HG03378 (cell line): ENCODE data around the gene PSMD11.
"Not testable (repeated sequence)": the region's sequence is repeated elsewhere in the genome, so short reads cannot be mapped to it uniquely, and the experiment has no call there.

Experiments used
- ATAC-seq: cut with Tn5 transposase; IDR thresholded peaks from one replicate; pipeline ENCODE4 v1.9.1; 2021; ENCODE audit warnings: mild to moderate bottlenecking, moderate library complexity; ENCODE audit not compliant: unreplicated experiment

Gene PSMD11

DNA sequence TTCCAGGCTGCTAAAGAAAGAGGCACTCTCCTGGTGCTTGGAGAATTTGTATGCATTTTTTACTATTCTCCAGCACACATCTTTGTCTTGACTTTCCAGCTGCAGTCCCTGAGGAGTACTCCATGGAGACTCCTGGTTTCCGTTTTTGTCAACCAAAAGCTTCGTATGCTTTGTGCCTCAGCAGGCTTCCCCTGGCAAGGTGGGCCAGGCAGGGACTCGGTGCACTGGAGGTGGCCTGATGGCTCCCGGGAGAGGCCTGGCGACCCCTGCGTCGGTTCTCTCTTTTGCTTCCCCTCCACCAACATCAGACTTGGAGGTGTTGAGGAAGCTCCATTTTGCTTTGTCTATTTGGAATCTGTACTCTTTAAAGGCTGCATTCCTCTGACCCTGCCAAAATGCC is 66.2 kb downstream of the PSMD11 start:
- ATAC-seq: no peak

- no peak for ATAC-seq
Observed at GRCh38 chr17:32512328-32512727, 68.0 kb downstream of the PSMD11 start.

DNA sequence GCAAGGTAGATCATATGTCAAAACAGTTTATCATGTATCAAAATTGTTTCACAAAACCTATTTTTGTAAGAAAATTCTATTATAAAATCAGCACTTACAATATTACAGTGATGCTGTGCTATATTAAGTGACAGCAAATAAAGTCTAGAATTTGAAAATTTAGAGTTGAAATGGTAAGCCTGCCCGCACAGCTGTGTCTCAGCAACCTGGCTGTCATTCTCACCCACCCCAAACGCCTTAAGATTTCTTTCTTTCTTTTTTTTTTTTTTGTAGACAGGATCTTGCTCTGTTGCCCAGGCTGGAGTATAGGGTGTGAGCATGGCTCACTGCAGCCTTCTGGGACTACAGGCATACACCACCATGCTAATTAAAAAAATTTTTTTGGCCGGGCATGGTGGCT is 69.3 kb downstream of the PSMD11 start:
- no peak for ATAC-seq

GRCh38 chr17:32514606-32515005 is 70.3 kb downstream of the PSMD11 start:
- no peak for ATAC-seq

GRCh38 chr17:32515677-32516383 is 71.5 kb downstream of the PSMD11 start:
- ATAC-seq: peak; percentile 41

GRCh38 chr17:32516450-32516849 is 72.1 kb downstream of the PSMD11 start:
- no peak for ATAC-seq

- no peak for ATAC-seq
Observed at GRCh38 chr17:32516940-32517701, 72.8 kb downstream of the PSMD11 start.

- ATAC-seq: no peak
Observed at GRCh38 chr17:32517982-32518381, 73.7 kb downstream of the PSMD11 start.

DNA sequence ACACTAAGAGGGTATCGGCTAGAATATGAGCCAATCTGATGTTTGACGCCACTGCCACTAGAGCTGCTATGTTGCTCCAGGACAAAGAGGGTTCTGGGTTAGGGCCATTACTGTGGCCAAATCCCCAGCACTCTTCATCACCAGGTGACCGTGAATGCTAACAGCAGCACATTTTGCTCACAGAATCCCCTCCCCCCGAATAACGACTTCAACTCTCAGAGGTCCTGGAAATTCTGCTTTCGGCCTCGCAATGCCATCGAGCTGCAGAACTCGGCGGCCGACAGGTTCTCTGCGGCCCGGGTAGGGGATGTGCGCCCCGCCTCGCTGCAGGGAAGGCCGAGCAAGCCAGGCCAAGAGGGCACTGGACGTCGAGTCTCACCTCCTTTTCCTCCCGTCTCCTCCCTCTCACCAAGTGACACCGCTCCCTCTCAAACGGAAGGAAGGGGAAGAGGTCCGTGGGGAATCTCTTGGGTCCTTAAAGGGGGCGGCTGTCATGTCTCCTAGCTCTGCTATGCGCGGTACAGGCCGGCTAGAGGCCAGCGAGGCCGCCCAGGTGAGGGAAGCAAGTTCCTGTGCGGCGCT is 74.4 kb downstream of the PSMD11 start:
- no peak for ATAC-seq

DNA sequence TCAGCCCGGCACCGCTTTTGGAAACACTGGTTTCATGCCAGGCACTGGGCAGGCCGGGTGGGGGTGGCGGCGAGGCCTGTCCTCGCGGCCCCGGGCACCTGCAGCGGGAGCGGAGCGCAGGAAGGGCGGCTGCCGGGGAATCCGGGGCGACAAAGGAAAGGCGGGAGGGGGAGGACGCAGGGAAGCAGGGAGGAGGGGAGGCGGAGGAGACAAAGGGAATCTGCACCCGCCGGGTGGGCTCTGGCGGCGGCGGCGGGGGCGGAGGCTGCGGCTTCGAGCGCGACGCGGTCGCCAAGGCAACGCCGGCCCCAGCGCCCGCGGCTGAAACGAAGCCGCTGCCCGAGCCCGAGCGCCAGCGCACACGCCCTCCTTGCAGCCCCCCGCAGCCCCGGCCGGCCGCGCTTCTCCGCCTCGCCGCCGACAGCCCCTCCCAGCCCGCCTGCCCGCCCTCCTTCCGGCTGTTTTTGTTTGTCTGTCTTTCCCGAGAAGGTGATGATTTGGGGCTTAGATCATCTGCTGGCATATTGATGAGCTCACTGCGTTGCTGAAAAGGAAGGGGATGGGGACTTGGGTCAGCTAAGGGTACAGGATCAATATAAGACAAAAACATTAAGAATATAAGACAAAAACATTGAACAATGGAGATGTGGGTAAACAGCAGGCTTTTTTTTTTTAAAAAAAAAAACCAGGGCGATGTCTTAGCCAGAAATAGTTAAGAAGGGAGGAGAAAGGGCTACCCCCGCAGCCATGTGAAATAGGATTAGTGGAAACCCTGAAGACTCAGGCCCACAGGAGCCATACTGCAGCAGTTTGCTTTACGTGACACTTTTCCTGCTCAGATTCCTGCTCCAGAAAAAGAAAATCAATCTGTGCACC is 75.2 kb downstream of the PSMD11 start:
- ATAC-seq: no peak

DNA sequence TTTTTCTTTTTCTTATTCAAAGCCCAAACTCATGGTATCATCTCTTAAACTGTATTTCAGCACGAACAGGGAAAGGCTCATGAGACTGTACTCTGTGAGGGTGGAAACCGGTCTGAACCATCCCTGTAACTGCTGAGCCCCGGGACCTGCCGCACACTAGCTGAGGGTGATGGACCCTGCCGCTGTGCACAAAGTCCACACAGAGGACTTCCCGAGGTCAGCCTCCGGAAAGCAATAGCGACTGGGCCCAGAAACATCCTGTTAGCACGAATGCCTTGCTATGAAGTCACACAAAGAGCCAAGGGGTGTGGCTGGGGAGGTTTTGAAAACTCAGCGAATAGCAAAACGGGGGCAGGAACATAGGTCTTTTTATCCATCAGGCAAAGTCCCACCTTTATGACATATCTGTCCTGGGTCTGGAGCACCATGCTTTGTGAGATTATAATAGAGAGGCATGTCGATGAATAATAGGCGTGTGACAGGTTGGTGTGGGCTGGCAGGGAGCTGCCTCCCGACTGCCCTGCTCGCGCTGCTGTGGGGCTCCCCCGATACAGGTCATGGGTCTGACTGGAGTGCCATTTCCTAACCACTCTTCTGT is 75.9 kb downstream of the PSMD11 start:
- no peak for ATAC-seq

DNA sequence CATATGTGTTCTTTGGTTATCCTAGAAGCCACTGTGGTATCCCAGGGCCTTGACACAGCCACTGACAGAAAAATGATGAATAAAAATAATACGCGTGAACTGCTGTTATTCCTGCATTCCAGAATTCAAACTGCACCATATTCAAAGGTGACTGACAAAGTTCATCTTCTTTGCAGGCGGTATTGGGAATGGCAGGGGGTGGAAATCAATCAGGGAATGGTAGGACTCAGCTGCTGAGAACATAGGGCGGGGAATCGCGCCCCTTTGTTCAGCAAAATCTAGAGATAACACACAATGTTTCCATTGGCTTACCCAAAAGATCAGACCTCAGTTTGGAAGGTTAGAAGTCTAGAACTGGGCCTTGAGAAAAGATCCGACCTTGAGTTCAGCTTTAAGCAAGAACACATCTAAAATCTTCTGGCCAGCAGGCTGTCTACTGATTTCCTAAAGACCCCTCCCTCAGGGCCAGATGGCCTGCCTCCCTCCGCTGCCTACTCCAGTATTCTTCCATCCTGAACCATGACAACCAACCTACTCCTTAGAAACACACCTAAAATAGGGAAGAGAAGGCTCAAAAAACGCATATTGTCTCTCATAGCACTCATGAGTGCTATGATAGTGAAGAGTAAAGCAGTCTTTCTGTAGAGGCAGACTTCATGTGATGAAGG is 76.6 kb downstream of the PSMD11 start:
- ATAC-seq: no peak

DNA sequence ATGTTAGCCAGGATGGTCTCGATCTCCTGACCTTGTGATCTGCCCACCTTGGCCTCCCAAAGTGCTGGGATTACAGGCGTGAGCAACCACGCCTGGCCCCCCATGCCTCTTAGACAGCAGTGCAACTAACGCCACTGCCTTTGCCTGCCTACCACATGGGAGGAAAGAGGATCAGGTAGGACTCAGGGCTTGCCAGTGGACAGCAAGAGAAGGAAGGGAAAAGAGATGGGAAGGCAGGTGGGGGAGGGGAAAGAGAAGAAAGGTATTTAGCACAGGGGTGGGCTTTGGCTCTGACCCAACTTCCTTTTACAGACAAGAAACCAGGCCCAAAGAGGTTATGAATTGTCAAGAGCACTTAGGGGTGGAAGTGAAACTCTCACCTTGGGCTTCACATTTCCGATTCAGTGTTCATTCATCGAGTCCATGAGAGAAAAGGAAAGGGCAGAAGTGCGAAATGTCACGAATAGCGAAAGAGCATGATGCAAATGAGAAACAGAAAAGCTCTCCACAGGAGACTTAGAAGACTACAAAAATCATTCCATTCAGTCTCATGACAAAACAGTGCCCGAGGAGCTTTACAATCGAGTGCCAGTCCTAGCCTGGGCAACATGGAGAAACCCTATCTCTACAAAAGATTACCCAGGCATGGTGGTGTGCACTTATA is 78.8 kb downstream of the PSMD11 start:
- ATAC-seq: peak; percentile 60

DNA sequence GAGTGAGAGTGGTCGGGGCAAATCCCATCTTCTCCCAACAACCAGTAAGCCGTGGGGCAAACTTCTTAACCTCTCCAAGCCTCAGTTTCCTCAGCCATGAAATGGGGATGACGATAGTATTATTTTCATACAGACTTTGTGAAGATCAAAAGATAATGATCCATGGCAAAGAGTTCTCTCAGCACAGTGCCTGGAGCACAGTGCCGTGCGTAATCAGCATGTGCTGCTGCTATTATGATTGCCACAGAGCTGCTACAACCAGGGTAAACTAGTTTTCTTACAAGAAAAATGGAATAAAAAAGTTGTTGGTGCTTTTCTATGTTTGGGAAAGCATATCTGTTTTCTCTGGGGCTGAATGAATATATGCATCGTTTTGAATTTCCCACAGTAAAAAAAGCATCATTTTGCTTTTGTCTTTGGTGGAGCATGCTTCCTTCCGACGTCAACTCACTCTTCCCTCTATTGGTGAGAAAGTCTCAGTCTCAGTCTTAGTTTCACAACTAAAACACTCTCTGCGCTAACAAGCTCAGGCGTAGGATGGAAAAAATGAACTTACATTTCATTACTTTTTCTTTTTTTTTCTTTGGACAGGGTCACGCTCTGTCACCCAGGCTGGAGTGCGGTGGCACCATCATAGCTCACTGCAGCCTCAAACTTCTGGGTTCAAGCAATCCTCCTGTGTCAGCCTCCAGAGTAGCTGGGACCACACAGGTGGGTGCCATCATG is 79.7 kb downstream of the PSMD11 start:
- peak; percentile 61 for ATAC-seq

- ATAC-seq: not testable (repeated sequence)
Observed at GRCh38 chr17:32524553-32524880, 80.2 kb downstream of the PSMD11 start.

DNA sequence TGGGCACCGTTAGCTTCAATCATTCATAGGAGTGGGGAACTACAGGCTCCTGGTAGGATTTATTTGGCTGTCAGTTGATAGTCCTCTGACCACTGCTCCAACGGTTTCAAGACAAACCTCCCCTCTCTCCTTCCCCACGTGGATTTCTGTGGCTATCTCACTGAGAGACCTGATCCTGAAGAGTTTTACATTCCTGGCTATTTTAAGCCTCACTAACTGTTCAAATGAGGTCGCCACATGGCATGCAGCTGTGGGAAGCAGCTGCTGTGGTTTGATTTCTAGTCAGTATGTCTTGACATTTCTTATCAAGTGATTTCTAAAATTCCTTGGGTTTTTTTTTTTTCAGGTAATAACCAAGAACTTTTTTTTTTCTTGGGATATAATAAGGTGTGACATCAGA is 80.8 kb downstream of the PSMD11 start:
- ATAC-seq: no peak

DNA sequence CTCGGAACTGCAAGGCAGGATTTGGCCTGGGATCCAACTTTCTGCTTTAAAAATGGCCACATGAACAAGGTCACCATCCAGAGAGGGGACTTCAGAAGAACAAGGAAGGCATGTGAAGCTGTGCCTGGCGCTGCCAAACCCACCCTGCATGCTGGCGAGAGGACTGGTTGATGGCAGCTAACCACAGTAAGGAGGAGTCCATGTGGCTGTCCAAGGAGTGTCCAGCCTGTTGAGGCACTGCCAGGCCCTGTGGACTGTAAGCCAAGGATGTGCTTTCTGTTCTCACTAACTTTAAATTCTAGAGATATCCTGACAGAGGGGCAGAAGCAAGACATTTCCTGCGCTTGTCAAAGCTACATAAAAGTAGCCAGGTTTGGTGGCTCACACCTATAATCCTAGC is 82.8 kb downstream of the PSMD11 start:
- no peak for ATAC-seq

- no peak for ATAC-seq
Observed at GRCh38 chr17:32528825-32529224, 84.5 kb downstream of the PSMD11 start.

GRCh38 chr17:32529604-32530003 is 85.3 kb downstream of the PSMD11 start:
- ATAC-seq: no peak
